Measurements from ENCODE around the gene TEX51.

The TEX51 gene

DNA sequence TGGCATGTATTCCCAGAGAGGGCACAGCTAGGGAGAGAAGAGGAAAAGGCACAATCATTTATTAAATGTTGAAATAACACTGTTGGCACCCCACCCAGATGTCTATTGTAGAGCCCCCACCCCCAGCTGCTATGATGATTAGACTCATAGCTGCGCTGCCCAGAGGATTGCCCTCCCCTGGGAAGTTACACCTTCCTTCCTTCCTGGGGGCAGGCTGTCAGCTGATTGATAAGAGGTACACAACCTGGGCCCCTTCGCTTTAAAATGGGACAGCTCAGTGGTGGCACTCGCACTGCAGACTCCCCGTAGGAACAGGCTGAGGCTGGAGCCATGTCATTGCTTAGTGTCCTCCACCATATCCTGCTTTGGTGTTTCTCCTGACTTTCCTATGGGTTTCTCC, 18.1 kb downstream of the TEX51 start:
- H3K4me2 ChIP-seq (ENCODE audit: low read depth, low read length) = no peak overlapping the region
- no peak for DNase-seq
- no peaks in the 10 kb centered on the region for H3F3A ChIP-seq (ENCODE audit: insufficient read depth, low read length)
- no peaks in the 10 kb centered on the region for H3K4me1 ChIP-seq (ENCODE audit: low read length)
- H3K27me3 ChIP-seq (replicated peaks; ENCODE audit: insufficient read depth, low read length) = no peaks in the 10 kb centered on the region
- no peak overlapping the region for H3K27ac ChIP-seq (ENCODE audit: low read length)
- no peaks in the 10 kb centered on the region for H3K9me3 ChIP-seq (replicated peaks; ENCODE audit: insufficient read depth, low read length)
- no peak overlapping the region for H3K4me3 ChIP-seq (ENCODE audit: low read length)
- H3K36me3 ChIP-seq (replicated peaks; ENCODE audit: insufficient read depth, low read length) = no peaks in the 10 kb centered on the region
- TF ChIP-seq, protein P1, sequence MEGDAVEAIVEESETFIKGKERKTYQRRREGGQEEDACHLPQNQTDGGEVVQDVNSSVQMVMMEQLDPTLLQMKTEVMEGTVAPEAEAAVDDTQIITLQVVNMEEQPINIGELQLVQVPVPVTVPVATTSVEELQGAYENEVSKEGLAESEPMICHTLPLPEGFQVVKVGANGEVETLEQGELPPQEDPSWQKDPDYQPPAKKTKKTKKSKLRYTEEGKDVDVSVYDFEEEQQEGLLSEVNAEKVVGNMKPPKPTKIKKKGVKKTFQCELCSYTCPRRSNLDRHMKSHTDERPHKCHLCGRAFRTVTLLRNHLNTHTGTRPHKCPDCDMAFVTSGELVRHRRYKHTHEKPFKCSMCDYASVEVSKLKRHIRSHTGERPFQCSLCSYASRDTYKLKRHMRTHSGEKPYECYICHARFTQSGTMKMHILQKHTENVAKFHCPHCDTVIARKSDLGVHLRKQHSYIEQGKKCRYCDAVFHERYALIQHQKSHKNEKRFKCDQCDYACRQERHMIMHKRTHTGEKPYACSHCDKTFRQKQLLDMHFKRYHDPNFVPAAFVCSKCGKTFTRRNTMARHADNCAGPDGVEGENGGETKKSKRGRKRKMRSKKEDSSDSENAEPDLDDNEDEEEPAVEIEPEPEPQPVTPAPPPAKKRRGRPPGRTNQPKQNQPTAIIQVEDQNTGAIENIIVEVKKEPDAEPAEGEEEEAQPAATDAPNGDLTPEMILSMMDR (IDR thresholded peaks at IDR 0.05; ENCODE audit: low read length) = no peak
- TF ChIP-seq EZH2 (optimal IDR thresholded peaks at IDR 0.05; ENCODE audit: low read depth, low read length) = no peak
- TF ChIP-seq EZH2phosphoT487 (IDR thresholded peaks at IDR 0.05; ENCODE audit: low read length) = no peak
- no peak overlapping the region for H3K9ac ChIP-seq (ENCODE audit: low read length)
- H3K79me2 ChIP-seq (ENCODE audit: low read length) = no peaks in the 10 kb centered on the region
- no peaks in the 10 kb centered on the region for H4K20me1 ChIP-seq (ENCODE audit: insufficient read depth, low read length)
- no peaks in the 10 kb centered on the region for H3K9me2 ChIP-seq (replicated peaks; ENCODE audit: insufficient read depth, low read length)
- H2AFZ ChIP-seq (ENCODE audit: low read length) = no peak overlapping the region

DNA sequence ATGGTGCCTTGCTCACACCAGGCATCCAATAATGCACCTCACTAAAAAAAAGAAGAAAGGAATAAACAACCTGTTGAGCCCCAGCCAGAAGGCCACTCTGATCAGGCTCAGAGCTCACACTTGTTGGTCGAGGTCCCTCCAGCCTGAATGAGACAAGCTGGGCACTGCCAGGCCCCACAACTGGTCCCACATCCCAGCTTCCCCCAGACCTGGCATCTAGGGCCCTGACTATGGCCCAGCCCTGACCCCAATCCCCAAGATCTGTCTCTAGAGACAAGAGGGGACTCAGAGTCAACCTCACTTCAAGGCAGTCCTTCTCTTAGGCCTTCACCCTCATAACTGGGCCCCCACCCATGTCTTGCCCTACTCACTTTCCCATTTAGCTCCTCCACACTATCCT, 22.4 kb downstream of the TEX51 start:
- DNase-seq = no peak
- TF ChIP-seq EZH2phosphoT487 (IDR thresholded peaks at IDR 0.05; ENCODE audit: low read length) = no peak
- TF ChIP-seq, protein P1 (IDR thresholded peaks at IDR 0.05; ENCODE audit: low read length) = no peak
- no peak for TF ChIP-seq EZH2 (optimal IDR thresholded peaks at IDR 0.05; ENCODE audit: low read depth, low read length)

DNA sequence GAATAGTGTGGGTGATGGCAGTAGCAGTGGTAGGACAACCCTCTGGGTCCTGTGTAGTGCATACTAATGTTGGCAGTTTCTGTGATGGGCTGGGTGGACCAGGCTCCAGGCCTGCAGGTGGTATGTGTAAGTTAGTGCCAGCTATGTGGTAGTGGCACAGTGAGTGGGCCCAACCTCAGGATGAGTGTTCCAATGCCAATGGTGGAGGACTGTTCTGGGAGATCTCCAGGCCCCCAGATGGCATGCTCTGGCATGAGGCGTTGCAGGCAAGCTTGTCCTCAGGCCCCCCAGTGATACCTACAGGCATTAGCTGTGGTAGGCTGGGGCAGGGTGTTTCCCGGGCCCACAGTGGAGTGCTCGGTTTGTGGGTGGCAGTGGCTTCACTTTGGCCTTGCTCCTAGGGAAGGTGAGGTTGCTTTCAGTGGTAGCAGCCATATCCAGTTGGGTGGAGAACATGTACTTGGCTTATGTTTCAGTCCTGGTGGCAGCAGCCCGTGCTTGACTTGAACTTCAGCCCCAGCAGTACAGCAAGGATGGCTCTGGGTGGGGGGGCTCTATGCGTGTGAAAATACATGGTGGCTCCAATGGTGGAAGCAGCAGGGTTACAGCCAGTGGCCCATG, 32.4 kb downstream of the TEX51 start:
- no peak for DNase-seq
- Histone ChIP-seq H3K27me3 (replicated peaks; ENCODE audit: insufficient read depth, low read length) (no peaks in the 10 kb centered on the region), H3K79me2 (ENCODE audit: low read length) (no peaks in the 10 kb centered on the region), H3K4me2 (ENCODE audit: low read depth, low read length) (no peak overlapping the region), H3K36me3 (replicated peaks; ENCODE audit: insufficient read depth, low read length) (no peaks in the 10 kb centered on the region), H3K27ac (ENCODE audit: low read length) (no peak overlapping the region), H3K9ac (ENCODE audit: low read length) (no peak overlapping the region), H3K4me1 (ENCODE audit: low read length) (no peaks in the 10 kb centered on the region), H2AFZ (ENCODE audit: low read length) (no peak overlapping the region), H3K9me2 (replicated peaks; ENCODE audit: insufficient read depth, low read length) (no peaks in the 10 kb centered on the region), H3K9me3 (replicated peaks; ENCODE audit: insufficient read depth, low read length) (no peaks in the 10 kb centered on the region), H4K20me1 (ENCODE audit: insufficient read depth, low read length) (no peaks in the 10 kb centered on the region), H3F3A (ENCODE audit: insufficient read depth, low read length) (no peaks in the 10 kb centered on the region), H3K4me3 (ENCODE audit: low read length) (no peak overlapping the region)
- no peak for TF ChIP-seq EZH2phosphoT487 (IDR thresholded peaks at IDR 0.05; ENCODE audit: low read length)
- TF ChIP-seq EZH2 (optimal IDR thresholded peaks at IDR 0.05; ENCODE audit: low read depth, low read length) = no peak
- TF ChIP-seq, protein P1 (IDR thresholded peaks at IDR 0.05; ENCODE audit: low read length) = no peak

More for the DNA sequence above, 22.4 kb downstream of the TEX51 start:
- Histone ChIP-seq H3K27ac (ENCODE audit: low read length) (no peak overlapping the region), H3K9ac (ENCODE audit: low read length) (no peak overlapping the region), H2AFZ (ENCODE audit: low read length) (no peak overlapping the region), H3K27me3 (replicated peaks; ENCODE audit: insufficient read depth, low read length) (no peaks in the 10 kb centered on the region), H3K4me2 (ENCODE audit: low read depth, low read length) (no peak overlapping the region), H3K9me3 (replicated peaks; ENCODE audit: insufficient read depth, low read length) (no peaks in the 10 kb centered on the region), H3F3A (ENCODE audit: insufficient read depth, low read length) (no peaks in the 10 kb centered on the region), H3K4me1 (ENCODE audit: low read length) (no peaks in the 10 kb centered on the region), H3K36me3 (replicated peaks; ENCODE audit: insufficient read depth, low read length) (no peaks in the 10 kb centered on the region), H4K20me1 (ENCODE audit: insufficient read depth, low read length) (no peaks in the 10 kb centered on the region), H3K9me2 (replicated peaks; ENCODE audit: insufficient read depth, low read length) (no peaks in the 10 kb centered on the region), H3K4me3 (ENCODE audit: low read length) (no peak overlapping the region), H3K79me2 (ENCODE audit: low read length) (no peaks in the 10 kb centered on the region)
